NCI-H345 treated with DMSO at 0.1 percent for 48 hours (cell line): ENCODE measurements around the gene LARP4.
"Not testable (repeated sequence)": the region's sequence is repeated elsewhere in the genome, so short reads cannot be mapped to it uniquely, and the experiment has no call there.

Source experiments
- DNase-seq: peaks from one replicate; lab custom pipeline; 2025; ENCODE audit not compliant: unreplicated experiment; lab: John Stamatoyannopoulos, UW

Gene LARP4

DNA sequence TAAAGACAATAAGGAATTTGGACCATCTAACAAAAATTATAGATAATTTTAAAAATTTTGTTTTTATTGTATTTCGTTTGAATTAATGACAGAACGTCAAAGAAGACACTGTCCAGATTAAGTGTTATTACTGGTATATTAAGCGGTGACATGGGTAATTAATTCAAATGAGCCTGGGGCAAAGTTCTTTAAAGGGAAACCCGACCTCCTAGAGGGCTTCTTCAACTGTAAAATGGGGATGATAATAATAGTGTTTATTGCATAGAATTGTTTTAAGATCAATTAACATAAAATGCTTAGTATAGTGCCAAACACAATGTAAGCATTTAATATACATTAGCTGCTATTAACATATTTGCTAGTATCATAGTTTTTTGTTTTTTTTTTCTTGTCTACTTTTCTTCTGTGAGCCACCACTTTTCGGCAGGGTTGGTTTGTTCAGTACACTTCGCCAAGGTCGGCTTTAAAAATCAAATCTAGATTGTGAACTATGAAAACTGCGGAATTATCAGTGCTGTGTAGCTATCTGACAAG lies 514 bp upstream of the LARP4 start:
- no peak for DNase-seq

DNA sequence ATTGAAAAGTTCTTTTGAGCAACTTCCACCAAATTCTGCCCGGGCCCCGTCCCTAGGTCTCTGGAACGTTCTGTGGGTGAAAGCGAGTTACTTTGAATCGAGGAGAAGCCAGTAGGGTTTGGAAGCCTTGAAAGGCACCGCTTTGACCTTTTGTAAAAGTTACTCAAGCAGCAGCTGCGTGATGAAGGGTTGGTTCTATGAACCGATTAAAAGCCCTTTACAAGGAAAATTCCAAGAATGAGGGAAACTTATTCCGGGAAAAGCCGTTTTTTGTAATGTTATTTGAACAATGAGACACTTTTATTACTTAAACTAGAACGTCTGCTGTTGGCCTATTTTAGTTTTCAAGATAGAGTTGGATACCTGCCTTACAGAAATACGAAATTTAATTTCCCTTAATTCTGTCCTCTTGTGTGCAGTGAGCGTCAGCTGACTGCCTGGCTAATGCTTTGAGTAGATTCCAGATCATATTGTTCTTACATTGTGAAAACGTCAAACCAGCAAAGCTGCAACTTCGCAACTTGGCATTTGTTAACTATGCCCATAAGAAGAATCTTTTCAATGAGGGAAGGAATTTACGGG lies 906 bp downstream of the LARP4 start:
- no peak for DNase-seq

DNA sequence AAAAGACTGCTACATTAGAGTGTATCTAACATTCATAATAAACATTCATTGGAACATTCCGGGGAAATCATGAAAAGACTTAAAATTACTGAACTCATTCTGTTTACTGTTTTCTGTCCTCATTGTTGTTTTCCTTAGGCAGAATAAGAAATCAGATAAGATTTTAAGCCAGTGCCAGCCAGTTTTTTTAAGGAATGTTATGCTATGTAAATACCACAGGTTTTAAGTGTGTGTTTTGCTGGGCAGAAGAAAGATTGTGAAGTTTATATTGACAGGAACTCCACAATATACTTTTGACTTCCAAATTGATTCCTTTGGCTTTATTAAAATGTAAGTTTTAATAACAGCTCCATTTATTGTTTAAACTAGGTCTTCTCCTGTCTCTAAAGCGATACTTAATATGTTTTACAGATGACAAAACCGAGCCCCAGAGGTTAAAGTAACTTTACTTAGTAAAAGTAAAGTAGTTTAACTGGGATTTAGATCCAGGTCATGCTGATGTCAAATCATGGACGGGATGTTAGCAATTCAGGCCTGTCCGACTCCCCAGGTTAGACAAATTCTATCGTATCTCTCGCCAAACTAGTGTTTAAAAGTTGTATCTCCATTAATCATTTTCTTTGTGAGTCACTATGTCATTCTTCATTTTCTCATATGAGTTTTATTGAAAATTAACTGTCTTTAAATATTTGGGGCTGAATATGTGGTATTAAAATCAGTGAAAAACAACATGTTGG lies 1.7 kb downstream of the LARP4 start:
- DNase-seq, result no peak

DNA sequence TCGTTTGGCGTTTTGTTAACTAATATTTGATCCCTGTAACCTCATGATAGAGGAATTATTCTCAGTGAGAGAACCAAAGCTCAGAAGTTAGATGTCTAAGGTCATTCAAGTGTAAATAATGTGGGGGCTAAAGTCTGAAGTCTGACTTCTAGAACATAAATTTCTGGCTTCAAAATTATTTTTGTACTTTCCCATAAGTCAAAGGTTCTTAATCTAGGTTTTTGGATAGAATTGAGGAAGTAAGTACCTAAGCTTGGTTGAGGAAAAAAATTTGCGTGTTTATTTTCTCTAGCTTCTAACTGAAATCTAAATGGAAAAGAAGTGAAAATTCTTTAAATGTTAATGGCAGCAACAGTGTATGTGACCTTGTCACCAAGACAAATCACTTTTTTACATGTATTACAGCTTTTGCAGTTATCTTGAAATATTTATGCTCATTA lies 2.3 kb downstream of the LARP4 start:
- no peak for DNase-seq

- no peak for DNase-seq
Measured at GRCh38 chr12:50404307-50404706, 3.6 kb downstream of the LARP4 start.

- DNase-seq, result no peak
Measured at GRCh38 chr12:50411051-50411660, 10.5 kb downstream of the LARP4 start.

- no peak for DNase-seq
Measured at GRCh38 chr12:50415899-50416479, 15.3 kb downstream of the LARP4 start.

- no peak for DNase-seq
Measured at GRCh38 chr12:50419112-50419909, 18.6 kb downstream of the LARP4 start.

GRCh38 chr12:50422855-50423254 lies 22.2 kb downstream of the LARP4 start:
- DNase-seq, result not testable (repeated sequence)

DNA sequence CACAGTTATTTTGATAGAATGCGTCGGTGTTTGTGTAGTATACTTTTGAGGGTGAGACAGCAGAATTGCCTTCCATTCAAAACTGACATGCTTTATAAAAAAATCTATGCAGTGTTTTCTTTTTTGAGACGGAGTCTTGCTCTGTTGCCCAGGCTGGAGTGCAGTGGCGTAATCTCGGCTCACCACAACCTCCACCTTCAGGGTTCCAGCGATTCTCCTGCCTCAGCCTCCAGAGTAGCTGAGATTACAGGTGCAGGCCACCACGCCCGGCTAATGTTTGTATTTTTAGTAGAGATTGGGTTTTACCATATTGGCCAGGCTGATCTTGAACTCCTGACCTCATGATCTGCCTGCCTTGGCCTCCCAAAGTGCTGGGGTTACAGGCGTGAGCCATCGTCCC lies 22.7 kb downstream of the LARP4 start:
- not testable (repeated sequence) for DNase-seq

- no peak for DNase-seq
Measured at GRCh38 chr12:50425589-50426258, 25.0 kb downstream of the LARP4 start.

GRCh38 chr12:50431656-50432055 lies 31.0 kb downstream of the LARP4 start:
- DNase-seq, result not testable (repeated sequence)

GRCh38 chr12:50440288-50440687 lies 39.6 kb downstream of the LARP4 start:
- DNase-seq, result no peak

DNA sequence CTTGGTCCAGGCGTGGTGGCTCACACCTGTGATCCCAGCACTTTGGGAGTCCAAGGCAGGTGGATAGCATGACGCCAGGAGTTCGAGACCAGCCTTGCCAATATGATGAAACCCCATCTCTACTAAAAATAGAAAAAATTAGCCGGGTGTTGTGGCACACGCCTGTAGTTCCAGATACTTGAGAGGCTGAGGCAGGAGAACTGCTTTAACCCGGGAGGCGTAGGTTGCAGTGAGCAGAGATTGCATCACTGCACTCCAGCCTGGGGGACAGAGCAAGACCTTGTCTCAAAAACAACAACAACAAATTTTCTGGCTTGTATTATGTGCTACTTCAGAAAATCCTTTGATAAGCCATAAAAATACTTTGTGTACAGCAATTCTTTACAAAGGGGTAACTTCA lies 41.1 kb downstream of the LARP4 start:
- DNase-seq, result no peak

DNA sequence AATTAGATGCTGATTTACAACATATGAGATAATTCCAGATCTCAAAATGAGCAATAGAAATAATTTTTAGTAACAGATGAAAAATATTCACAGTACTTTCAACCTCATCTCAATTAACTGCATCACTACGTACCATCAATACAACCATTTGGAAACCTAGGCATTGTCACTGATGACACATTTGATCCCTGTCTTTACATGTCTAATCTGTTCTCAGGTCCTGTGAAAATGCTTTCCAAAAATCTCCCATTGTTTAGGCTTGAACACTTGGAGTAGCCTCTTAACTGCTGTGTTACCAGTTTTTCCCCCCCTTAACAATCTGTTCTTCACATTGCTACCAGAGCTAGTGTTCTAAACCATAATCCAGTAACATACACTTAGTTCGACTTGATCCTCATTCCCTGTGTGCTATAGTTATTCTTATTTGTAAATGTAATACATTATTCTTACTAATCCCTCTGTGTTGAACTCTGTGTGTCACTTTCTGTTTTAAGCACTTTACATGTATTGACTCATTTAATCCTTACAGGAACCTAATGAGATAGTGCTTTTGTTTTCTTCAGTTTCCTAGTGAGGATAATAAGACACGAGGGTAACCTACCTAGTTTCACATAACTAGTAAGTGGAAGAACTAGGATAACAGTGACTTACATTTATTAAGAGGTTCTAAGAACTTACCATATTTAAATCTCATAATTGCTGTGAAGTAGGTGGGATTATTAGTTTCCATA lies 41.7 kb downstream of the LARP4 start:
- no peak for DNase-seq

DNA sequence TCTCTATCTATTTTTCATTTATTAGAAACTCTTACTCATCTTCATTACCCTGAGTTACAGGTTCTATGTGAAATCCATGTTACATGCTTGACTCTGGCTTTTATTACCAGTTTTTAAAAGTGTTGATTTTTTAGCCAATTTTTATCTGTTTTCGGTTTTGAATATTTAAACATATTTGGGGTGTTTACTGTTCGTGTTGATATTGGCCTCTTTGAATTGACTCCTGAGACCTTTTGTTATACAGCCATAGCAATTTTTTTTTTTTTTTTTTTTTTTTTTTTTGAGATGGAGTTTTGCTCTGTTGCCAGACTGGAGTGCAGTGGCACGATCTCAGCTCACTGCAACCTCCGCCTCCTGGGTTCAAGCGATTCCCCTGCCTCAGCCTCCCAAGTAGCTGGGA lies 49.0 kb downstream of the LARP4 start:
- not testable (repeated sequence) for DNase-seq

- DNase-seq, result no peak
Measured at GRCh38 chr12:50452795-50453194, 52.1 kb downstream of the LARP4 start.

DNA sequence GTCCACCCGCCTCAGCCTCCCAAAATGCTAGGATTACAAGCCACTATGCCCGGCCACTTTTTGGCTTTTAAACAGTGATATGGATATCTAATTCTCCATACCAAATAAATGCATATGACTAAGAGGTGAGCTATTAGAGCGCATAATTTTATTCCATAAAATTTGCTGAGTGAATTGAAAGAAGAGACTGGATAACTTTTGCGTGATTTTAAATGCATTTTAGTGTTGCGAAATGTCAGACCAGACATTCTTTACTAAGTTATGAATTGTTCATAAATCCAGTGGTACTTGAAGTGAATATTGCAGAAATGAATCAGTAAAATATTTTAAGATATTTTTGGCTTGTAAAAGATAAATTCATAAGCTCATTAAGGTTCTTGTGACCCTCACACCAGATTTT lies 53.2 kb downstream of the LARP4 start:
- DNase-seq, result no peak

GRCh38 chr12:50458606-50459005 lies 57.9 kb downstream of the LARP4 start:
- no peak for DNase-seq

DNA sequence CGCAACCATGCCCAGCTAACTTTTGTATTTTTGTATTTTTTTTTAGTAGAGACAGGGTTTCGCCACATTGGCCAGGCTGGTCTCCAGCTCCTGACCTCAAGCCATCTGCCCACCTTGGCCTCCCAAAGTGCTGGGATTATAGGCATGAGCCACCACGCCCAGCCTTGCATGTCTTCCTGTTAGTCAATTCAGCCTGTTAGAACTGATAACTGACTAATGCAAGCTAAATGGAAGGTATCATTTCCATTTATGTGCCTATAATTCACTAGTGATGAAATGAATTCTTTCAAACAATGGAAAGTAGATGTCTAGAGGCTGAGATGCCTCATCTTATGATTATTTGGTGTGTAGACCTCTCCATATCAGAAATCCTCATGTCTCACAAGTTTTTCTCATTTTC lies 66.8 kb downstream of the LARP4 start:
- DNase-seq, result no peak
